Stomach (tissue), 9 donors: ENCODE data around the gene TSPAN10. TPM values are rescaled to one million over a fixed set of nuclear protein-coding genes. Genes with fewer than 3 reads are reported as not detected.

ENCODE experiments used
- DNase-seq, 2 donors: peaks; one replicate each; pipeline versions ENCODE4 v3.0.0 to v3.0.0-alpha.2; 2013 to 2019
- H3K27ac ChIP-seq, 5 donors: fragments of 200-600 bp in 4 of 5; sonication (generic) in 4 of 5; one replicate each; pipeline ENCODE4 v1.5.1; 2013 to 2019; ENCODE audit warnings: mild to moderate bottlenecking in 1 of 5, moderate library complexity in 1 of 5
- H3K27me3 ChIP-seq, 3 donors: fragments of 200-600 bp; sonication (generic); one replicate each; pipeline ENCODE4 v1.5.1; 2017 to 2019; ENCODE audit warnings: mixed run types in 1 of 3
- H3K36me3 ChIP-seq, 4 donors: fragments of 200-600 bp; sonication (generic); 1 replicate in 3 of 4; 2 replicates in 1 of 4; pipeline ENCODE4 v1.5.1; 2016 to 2019
- H3K4me1 ChIP-seq, 4 donors: fragments of 200-600 bp; sonication (generic); one replicate each; pipeline ENCODE4 v1.5.1; 2016 to 2019
- H3K4me3 ChIP-seq, 4 donors: fragments of 200-600 bp; sonication (generic) in 3 of 4; one replicate each; pipeline ENCODE4 v1.5.1; 2016 to 2019; ENCODE audit warnings: mild to moderate bottlenecking in 1 of 4
- H3K9me3 ChIP-seq, 4 donors: fragments of 200-600 bp; sonication (generic); one replicate each; pipeline ENCODE4 v1.5.1; 2016 to 2019
- CTCF ChIP-seq, 7 experiments: fragments of 450-650 bp in 4 of 7; fragments of 200-600 bp in 3 of 7; sonication (generic) in 3 of 7; IDR thresholded peaks; one replicate each; pipeline ENCODE4 v1.5.1; 2016 to 2019; ENCODE audit warnings: antibody characterized with exemption in 7 of 7, control low read depth in 2 of 7, mild to moderate bottlenecking in 1 of 7
- EP300 ChIP-seq: sonication (generic); formaldehyde crosslinking; IDR thresholded peaks from one replicate; pipeline ENCODE4 v1.6.1; 2017; ENCODE audit warnings: antibody characterized with exemption
- POLR2A ChIP-seq, 4 donors: fragments of 450-650 bp; IDR thresholded peaks; one replicate each; pipeline ENCODE4 v1.6.1; 2016; ENCODE audit warnings: antibody characterized with exemption in 4 of 4, control low read depth in 2 of 4, mild to moderate bottlenecking in 1 of 4, moderate library complexity in 1 of 4
- POLR2AphosphoS5 ChIP-seq, 3 donors: sonication (generic); formaldehyde crosslinking; IDR thresholded peaks; one replicate each; pipeline ENCODE4 v1.6.1; 2016; ENCODE audit warnings: antibody characterized with exemption in 3 of 3
- WGBS, 5 donors: extraction: QIAGEN DNeasy Blood & Tissue Kit in 3 of 5; methylation state at CpG; one replicate each; pipeline versions ENCODE4 v1.1.5 to v1.1.7; 2013 to 2018; 5-methylcytosine and 5-hydroxymethylcytosine counted together
- intact Hi-C: fragments of 100-400 bp; cut with DNase I; formaldehyde crosslinking; loops from one replicate; pipeline ENCODE4 v1.15.1; 2023; ENCODE audit warnings: low total_unique reads
- polyA plus RNA-seq, 3 donors: library from polyadenylated mRNA; stranded (reverse); fragments of 200-250 nt; gene quantifications; one replicate each; pipeline ENCODE4 v1.2.3, GENCODE V29; 2013
- total RNA-seq, 5 donors: library from RNA; depleted of rRNA; stranded (reverse); fragments of >200 nt; gene quantifications; one replicate each; pipeline versions ENCODE4 v1.1.0 to v1.2.3, GENCODE V29; 2014 to 2016
- donor health status: healthy with polysubstance abuse.
- donor health status: Bipolar disorder and iron deficiency.
- donor health status: healthy.

Gene TSPAN10
- total and polyA plus RNA-seq, 8 donors, result 1.1 to 1.5 (median 1.2) TPM; not detected in 5

- WGBS, 5 donors, result 6 to 11% (median 7%) methylated on average over 22 to 78 of the region's 78 CpGs
- Histone ChIP-seq H3K27ac (no peak overlapping the region), H3K9me3 (peaks cover 0 to 11% (median 9%) of the 10 kb centered on the region in 4 donors), H3K4me3 (no peak overlapping the region), H3K36me3 (peaks cover 0 to 5% (median 0%) of the 10 kb centered on the region in 4 donors), H3K4me1 (peaks cover 0 to 10% (median 5%) of the 10 kb centered on the region in 4 donors), H3K27me3 (peaks cover 22 to 65% (median 41%) of the 10 kb centered on the region in 3 donors)
- no peak for DNase-seq
- intact Hi-C loops, result no loop called here
- no peak for TF ChIP-seq POLR2AphosphoS5 (IDR thresholded peaks at IDR 0.05)
- TF ChIP-seq POLR2A (IDR thresholded peaks at IDR 0.05), result no peak
- TF ChIP-seq CTCF (IDR thresholded peaks at IDR 0.05), result no peak
- no peak for TF ChIP-seq EP300
Observed at GRCh38 chr17:81648013-81648706, 11.2 kb downstream of the TSPAN10 start.

GRCh38 chr17:81648707-81649085 lies 11.7 kb downstream of the TSPAN10 start:
- TF ChIP-seq POLR2AphosphoS5 (IDR thresholded peaks at IDR 0.05) (no peak), POLR2A (IDR thresholded peaks at IDR 0.05) (no peak), CTCF (IDR thresholded peaks at IDR 0.05) (no peak), EP300 (no peak)
- no peak for DNase-seq
- Histone ChIP-seq H3K27me3 (peaks cover 27 to 71% (median 41%) of the 10 kb centered on the region in 3 donors), H3K36me3 (peaks cover 0 to 5% (median 0%) of the 10 kb centered on the region in 4 donors), H3K27ac (no peak overlapping the region), H3K9me3 (peaks cover 0 to 11% (median 9%) of the 10 kb centered on the region in 4 donors), H3K4me1 (peaks cover 0 to 10% (median 5%) of the 10 kb centered on the region in 4 donors), H3K4me3 (no peak overlapping the region)
- 51 to 84% (median 64%) methylated on average over 13 to 14 of the region's 14 CpGs for WGBS, 5 donors
- intact Hi-C loops, result no loop called here

DNA sequence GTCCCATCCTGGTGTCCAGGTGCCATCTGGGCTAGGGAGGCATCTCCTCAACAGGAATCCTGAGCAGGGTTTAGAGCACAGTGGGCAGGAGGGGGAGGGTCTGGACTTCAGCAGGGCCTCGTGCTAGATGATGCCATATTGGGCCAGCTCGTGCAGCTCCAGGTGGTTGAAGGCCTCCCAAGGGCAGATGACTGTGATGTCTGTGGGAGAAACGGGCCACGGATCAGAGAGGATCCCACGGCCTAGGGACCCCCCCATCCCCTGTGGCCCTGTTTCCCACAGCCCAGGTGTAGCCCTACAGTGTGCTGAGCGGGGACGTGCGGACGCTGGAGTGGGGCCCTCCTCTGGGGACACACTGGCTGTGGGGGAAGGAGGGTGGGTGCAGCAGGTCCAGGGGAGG lies 14.0 kb downstream of the TSPAN10 start:
- Histone ChIP-seq H3K4me1 (peaks cover 0 to 10% (median 5%) of the 10 kb centered on the region in 4 donors), H3K36me3 (no peaks in the 10 kb centered on the region), H3K9me3 (peaks cover 0 to 11% (median 9%) of the 10 kb centered on the region in 4 donors), H3K27me3 (peaks cover 27 to 93% (median 41%) of the 10 kb centered on the region in 3 donors), H3K27ac (no peak overlapping the region), H3K4me3 (no peak overlapping the region)
- 38 to 83% (median 73%) methylated on average over 5 to 9 of the region's 9 CpGs for WGBS, 5 donors
- TF ChIP-seq EP300 (no peak), CTCF (IDR thresholded peaks at IDR 0.05) (no peak), POLR2AphosphoS5 (IDR thresholded peaks at IDR 0.05) (no peak), POLR2A (IDR thresholded peaks at IDR 0.05) (no peak)
- no peak for DNase-seq
- intact Hi-C loops, result no loop called here

DNA sequence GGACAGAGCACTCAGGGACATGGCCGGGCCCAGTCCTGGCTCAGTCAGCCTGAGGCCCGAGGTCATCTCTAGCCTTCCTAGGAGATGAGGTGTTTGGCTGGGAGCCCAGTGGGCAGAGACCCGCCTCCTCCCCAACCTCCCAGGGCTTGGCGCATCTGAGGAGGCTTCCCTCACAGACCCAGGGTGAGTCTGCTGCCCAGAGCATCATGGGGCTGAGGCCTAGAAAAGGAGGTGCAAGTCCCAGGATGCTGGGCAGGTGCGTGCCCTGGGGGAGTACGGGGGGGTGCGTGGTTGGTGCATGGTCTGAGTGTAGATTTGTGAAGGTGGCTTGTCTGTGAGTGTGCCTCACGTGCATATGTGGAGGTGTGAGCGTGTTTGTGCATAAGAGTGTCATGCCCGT lies 14.7 kb downstream of the TSPAN10 start:
- Histone ChIP-seq H3K9me3 (peaks cover 0 to 11% (median 9%) of the 10 kb centered on the region in 4 donors), H3K4me1 (peaks cover 0 to 14% (median 6%) of the 10 kb centered on the region in 4 donors), H3K36me3 (no peaks in the 10 kb centered on the region), H3K27me3 (peaks cover 27 to 94% (median 41%) of the 10 kb centered on the region in 3 donors), H3K4me3 (no peak overlapping the region), H3K27ac (no peak overlapping the region)
- intact Hi-C loops, result no loop called here
- DNase-seq, result no peak
- TF ChIP-seq POLR2AphosphoS5 (IDR thresholded peaks at IDR 0.05) (no peak), CTCF (IDR thresholded peaks at IDR 0.05) (no peak), EP300 (no peak), POLR2A (IDR thresholded peaks at IDR 0.05) (no peak)
- 56 to 82% (median 67%) methylated on average over 8 to 10 of the region's 10 CpGs for WGBS, 5 donors
